GM19324 (cell line): ENCODE measurements around the gene TMPRSS2.

Source experiments
- ATAC-seq: cut with Tn5 transposase; IDR thresholded peaks from one replicate; pipeline ENCODE4 v1.9.1; 2021; ENCODE audit warnings: mild to moderate bottlenecking, moderate library complexity; ENCODE audit not compliant: unreplicated experiment, low FRiP score

The TMPRSS2 gene

GRCh38 chr21:41453761-41454160 is 54.2 kb downstream of the TMPRSS2 start:
- no peak for ATAC-seq

GRCh38 chr21:41453198-41453597 is 54.8 kb downstream of the TMPRSS2 start:
- ATAC-seq = no peak

- no peak for ATAC-seq
Measured at GRCh38 chr21:41451753-41452676, 55.9 kb downstream of the TMPRSS2 start.

- no peak for ATAC-seq
Measured at GRCh38 chr21:41449613-41450012, 58.3 kb downstream of the TMPRSS2 start.

- no peak for ATAC-seq
Measured at GRCh38 chr21:41447356-41447755, 60.6 kb downstream of the TMPRSS2 start.

GRCh38 chr21:41446586-41446985 is 61.4 kb downstream of the TMPRSS2 start:
- ATAC-seq = no peak

GRCh38 chr21:41445465-41445862 is 62.5 kb downstream of the TMPRSS2 start:
- no peak for ATAC-seq

GRCh38 chr21:41444703-41445464 is 63.1 kb downstream of the TMPRSS2 start:
- ATAC-seq = no peak

GRCh38 chr21:41443562-41443961 is 64.4 kb downstream of the TMPRSS2 start:
- ATAC-seq = no peak

GRCh38 chr21:41442481-41443186 is 65.3 kb downstream of the TMPRSS2 start:
- ATAC-seq = no peak

- ATAC-seq = no peak
Measured at GRCh38 chr21:41441546-41441945, 66.4 kb downstream of the TMPRSS2 start.

GRCh38 chr21:41439248-41439647 is 68.7 kb downstream of the TMPRSS2 start:
- no peak for ATAC-seq

- no peak for ATAC-seq
Measured at GRCh38 chr21:41438425-41439113, 69.4 kb downstream of the TMPRSS2 start.

- no peak for ATAC-seq
Measured at GRCh38 chr21:41437729-41438128, 70.2 kb downstream of the TMPRSS2 start.

GRCh38 chr21:41435706-41436105 is 72.3 kb downstream of the TMPRSS2 start:
- no peak for ATAC-seq

GRCh38 chr21:41433566-41433965 is 74.4 kb downstream of the TMPRSS2 start:
- no peak for ATAC-seq

- ATAC-seq = no peak
Measured at GRCh38 chr21:41432562-41433460, 75.1 kb downstream of the TMPRSS2 start.

GRCh38 chr21:41431788-41432548 is 76.0 kb downstream of the TMPRSS2 start:
- peak; percentile 52 for ATAC-seq
